ENCODE data around the gene C2CD2.

Gene C2CD2

DNA sequence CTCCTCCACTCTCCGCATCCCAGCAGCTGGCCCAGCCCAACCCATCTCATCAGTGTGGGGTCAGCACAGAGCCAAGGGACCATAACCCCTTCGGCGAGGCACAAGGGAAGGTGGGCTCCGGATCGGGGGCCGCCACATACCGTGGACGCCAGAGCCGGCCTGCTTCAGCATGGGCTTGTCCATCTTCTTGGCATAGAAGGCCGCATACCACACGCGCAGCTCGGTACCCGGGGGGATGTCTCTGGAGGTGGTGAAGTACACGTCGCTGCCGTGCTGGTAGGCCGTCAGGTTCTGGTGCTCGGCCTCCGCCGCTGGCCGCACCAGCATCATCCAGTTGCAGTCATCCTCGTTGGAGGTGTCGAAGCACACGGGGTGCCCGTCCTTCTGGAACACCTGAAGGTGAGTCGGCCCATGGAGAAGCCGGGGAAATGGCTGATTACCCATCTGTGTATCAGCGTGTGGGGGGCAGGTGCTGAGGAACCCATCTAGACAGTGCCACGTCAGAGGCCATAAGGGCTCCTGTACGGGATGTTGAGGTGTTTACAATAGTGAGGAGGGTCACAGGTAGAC is 99.3 kb downstream of the C2CD2 start:
- H3K27ac ChIP-seq, result no peak overlapping the region
- no peak for DNase-seq (ENCODE audit: low read depth, low spot score)

GRCh38 chr21:41852929-41853320 is 100.9 kb downstream of the C2CD2 start:
- H3K27ac ChIP-seq, result no peak overlapping the region
- no peak for DNase-seq (ENCODE audit: low read depth, low spot score)

DNA sequence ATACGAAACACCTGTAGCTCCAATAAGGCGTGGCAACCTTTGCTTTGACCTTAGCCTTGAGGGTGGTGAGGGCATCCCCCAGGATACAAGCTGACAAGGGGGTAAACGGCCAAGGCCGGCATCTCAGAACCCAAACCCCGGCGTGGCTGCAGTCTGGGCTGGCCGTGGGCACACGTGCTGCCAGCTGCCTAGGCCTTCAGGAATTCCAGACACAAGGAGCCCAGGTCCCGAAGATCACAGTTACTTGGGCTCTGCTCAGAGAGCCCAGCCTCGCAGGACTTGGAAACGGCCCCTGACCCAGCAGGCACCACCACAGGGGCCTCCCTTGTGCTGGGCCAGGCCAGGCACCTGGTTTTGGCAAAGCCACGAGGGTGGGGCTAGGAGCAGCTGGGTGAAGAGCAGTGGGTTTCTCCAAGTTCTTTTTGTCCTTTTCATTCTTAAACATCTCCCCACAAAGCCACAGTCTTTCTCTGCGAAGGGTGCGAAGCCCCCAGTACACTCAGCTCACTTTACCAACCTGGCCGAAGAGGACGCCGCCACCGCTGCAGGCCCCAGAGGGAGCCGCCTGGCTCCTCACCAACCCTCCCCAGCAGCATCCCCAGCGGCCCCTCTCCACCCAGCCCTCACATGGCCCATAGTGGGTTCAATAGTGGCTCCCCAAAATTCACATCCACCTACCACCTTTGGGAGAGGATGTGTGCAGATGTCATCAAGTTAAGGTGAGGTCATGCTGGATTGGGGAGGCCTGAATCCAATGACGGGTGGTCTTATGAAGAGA is 101.5 kb downstream of the C2CD2 start:
- no peak overlapping the region for H3K27ac ChIP-seq
- no peak for DNase-seq (ENCODE audit: low read depth, low spot score)

DNA sequence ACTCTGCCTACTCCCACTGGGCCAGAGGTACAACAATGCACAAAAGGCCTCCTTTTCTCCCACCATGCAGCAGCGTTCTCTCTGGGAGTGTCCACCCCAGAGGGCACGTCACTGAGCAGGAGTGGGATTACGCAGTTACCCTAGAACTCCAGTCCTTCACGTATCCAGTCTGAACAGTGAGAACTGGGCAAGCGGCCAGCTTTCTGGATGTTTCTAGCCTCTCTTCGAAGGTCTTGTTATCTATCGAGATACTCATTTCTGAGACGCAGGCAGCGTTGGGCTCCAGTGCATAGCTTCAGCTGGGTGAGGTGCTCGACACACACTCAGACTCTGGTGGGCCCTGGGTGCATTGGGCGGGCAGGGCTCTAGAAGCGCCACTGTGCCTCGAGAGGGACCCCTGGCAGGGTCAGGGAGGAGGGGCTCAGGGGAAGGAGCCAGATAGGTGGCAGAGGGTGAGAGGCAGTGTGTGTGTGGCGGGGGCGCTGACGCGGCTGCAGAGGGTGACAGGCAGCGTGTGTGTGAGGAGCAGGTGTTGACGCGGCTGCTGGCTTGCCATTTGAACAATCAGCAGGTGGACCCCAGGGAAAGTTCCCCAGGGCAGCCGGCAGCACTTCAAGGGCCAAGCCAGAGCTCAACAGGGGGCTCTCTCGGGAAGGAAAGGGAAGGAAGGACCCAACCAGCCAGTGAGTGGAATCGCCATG is 102.6 kb downstream of the C2CD2 start:
- DNase-seq (ENCODE audit: low read depth, low spot score), result no peak
- H3K27ac ChIP-seq, result no peak overlapping the region

DNA sequence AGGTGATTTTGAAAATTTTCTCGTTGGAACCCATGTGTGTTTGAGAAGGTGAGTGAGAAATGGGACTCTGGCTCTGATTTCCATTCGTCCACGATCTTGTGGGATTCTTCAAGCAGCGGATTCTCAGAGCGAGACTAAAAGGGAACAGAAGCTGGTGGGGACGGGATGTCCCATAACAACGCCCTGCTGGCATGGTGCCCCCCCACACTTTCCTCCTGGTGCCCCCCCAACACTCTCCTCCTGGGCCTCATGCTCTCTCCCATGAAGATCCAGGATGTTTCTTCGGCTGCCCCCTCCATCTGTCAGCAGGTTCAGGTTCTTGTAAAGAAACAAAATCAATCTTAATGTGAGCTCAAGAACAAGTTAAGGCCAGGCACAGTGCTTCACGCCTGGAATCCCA is 103.7 kb downstream of the C2CD2 start:
- no peak for DNase-seq (ENCODE audit: low read depth, low spot score)
- no peak overlapping the region for H3K27ac ChIP-seq

- DNase-seq (ENCODE audit: low read depth, low spot score), result no peak
- no peak overlapping the region for H3K27ac ChIP-seq
These were observed 104.7 kb downstream of the C2CD2 start for GRCh38 chr21:41848958-41849580.

DNA sequence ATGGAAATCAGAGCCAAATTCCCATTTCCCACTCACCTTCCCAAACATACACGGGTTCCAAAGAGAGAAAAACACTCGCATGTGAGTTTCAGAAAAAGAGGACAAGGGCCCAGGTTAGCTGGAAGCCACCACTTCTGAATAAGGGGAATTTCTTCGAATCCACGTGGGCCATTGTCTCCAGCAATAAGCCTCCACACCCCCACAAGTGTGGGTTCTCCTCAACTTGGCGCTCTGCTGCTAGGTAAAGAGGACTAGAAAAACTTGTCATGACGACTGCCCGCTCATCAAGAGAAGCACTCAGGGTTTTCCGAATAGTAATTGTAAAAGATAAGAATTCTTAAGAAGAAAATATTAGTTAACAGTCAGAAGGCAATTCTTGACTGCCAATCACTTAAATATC is 105.3 kb downstream of the C2CD2 start:
- H3K27ac ChIP-seq, result no peak overlapping the region
- no peak for DNase-seq (ENCODE audit: low read depth, low spot score)

DNA sequence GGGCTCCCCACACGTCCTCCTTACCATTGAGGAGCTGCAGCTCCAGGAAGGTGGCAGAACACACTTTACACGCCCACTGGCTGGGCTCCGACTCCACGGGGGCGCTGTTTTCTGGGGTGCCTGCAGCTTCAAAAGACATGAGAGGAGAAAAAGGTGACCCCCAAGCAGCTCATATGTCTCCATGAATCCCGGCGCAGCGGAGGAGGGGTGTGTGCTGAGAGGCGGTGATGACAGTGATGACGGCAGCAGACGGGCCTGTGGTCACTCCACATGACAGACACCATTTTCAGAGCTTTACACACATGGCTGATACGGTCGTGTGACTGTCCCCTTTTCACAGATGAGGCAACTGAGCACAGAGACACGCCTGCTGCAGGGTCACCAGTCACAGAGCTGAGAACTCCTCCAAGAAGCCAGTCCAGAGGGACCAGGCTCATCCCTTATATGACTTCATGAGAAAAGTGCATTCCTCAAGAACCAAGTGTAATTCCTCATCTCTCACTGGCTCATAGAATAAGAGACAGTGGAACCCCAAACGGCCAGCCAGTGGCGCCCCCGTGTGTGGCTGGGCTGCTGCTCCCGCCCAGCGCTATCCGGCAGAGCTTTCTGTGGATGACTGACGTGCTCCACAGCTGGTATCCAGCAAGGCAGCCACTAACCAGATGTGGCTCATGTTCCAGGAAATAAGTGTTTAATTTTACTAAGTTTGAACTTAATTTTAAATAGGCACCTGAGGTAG is 106.6 kb downstream of the C2CD2 start:
- no peak overlapping the region for H3K27ac ChIP-seq
- no peak for DNase-seq (ENCODE audit: low read depth, low spot score)

DNA sequence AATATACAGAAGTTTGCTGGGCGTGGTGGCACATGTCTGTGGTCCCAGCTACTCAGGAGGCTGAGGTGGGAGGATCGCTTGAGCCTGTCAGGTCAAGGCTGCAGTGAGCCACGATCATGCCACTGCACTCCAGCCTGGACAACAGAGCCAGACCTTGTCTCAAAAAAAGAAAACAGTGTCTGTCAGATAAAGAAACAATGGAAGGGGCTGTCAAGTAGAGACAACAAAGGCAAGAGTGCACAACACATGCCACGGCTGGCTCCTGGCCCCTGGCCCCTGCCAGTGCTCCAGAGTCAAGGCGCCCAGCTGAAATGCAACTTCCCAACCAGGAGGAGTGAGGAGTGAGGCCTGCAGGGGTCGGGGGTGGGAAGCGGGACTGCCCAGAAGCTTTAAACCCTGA is 107.3 kb downstream of the C2CD2 start:
- DNase-seq (ENCODE audit: low read depth, low spot score), result no peak
- no peak overlapping the region for H3K27ac ChIP-seq

GRCh38 chr21:41846033-41846317 is 107.8 kb downstream of the C2CD2 start:
- no peak for DNase-seq (ENCODE audit: low read depth, low spot score)
- no peak overlapping the region for H3K27ac ChIP-seq

GRCh38 chr21:41845310-41846032 is 108.3 kb downstream of the C2CD2 start:
- H3K27ac ChIP-seq, result no peak overlapping the region
- no peak for DNase-seq (ENCODE audit: low read depth, low spot score)

DNA sequence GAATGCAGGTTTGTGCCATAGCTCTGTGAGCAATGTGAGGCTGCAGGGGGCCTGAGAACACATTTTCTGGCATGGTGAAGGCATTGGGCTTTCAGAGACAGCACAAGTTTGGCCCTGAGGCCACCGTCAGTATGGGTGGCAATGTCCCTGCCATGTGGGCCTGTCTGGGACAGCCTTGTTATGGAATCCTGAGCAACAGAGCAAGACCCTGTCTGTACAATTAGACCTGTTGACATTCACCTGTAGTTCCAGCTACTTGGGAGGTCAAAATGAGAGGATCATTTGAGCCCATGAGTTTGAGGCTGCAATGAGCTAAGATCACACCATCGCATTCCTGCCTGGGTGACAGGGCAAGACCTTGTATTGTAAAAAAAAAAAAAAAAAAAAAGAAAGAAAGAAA is 110.2 kb downstream of the C2CD2 start:
- H3K27ac ChIP-seq, result no peak overlapping the region
- DNase-seq (ENCODE audit: low read depth, low spot score), result no peak

DNA sequence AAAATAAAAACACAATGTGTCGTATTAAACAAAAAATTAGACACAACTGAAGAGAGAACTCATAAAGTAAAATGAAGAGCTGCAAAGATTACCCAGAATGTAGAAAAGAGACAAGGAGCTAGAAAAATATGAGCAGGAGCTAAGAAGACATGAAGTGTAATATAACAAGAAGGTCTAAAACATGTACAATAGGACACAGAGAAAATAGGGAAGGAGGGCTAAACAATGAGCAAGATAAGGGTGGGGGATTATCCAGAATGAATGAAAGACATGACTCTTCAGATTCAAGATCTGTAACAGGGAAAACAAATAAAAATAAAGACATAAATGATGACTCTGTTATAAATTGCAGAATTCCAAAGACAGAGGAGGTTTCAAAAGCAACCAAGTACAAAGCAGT is 112.9 kb downstream of the C2CD2 start:
- no peak for DNase-seq (ENCODE audit: low read depth, low spot score)
- no peak overlapping the region for H3K27ac ChIP-seq

DNA sequence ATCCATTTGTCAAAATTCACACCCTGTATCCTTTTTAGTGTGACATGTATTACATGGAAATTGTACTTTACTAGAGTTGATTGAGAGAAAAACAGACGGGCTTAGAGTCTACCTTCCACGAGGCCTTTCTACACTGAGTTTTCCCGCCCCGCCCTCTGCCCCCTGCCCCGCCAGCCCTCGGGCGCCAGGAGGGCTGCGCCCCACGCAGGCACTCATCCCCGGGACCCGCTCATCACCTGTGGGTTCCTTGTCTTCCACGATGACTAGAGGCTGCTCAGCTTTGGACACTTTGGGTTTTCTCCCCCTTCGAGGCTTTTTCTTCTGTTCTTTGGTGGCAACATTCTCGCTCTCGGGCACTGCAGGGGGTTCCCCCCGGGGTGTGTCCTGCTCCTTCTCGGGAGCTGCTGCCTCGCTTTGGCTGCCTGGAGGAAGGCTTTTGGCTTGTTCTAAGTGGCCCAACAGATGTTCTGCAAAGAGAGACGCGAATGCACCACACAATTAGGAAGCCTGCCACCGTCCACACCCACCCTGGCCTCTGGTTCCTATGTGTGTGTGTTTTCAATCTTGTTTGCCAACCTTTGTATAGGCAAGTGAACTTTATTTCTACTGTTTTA is 114.3 kb downstream of the C2CD2 start:
- H3K27ac ChIP-seq, result no peak overlapping the region
- DNase-seq (ENCODE audit: low read depth, low spot score), result no peak

DNA sequence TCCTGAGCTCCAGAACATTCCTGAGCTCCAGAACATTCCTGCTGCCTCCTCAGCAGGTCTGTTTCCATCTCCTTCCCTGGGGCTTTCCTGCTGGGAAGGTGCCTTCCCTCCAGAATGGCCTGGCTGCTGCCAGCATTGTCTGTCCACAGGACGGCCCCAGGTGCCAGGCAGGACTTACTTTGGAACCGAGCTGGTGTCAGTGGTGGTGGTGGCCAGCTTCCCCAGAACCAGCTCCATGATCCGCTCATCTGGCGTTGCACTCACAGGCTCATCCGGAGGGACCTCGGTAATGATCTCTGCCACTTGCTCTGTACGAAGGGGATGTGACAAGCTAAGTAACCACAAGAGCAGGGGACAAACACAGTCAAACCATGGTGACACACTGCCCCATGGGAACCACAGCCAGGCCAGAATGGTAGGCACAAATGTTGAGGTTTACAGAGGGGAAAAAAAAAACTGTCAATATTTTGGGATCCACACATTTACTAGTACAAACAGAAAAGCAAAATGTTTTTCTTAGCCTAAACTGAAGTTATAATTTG is 116.0 kb downstream of the C2CD2 start:
- DNase-seq (ENCODE audit: low read depth, low spot score), result no peak

GRCh38 chr21:41836166-41837015 is 117.4 kb downstream of the C2CD2 start:
- DNase-seq (ENCODE audit: low read depth, low spot score), result no peak
- H3K27ac ChIP-seq, result no peak overlapping the region

More for the DNA sequence above, 116.0 kb downstream of the C2CD2 start:
- H3K27ac ChIP-seq, result no peak overlapping the region

- no peak overlapping the region for H3K27ac ChIP-seq
- DNase-seq (ENCODE audit: low read depth, low spot score), result no peak
These were observed 118.1 kb downstream of the C2CD2 start for GRCh38 chr21:41835711-41836154.
